Activated naive CD4-positive, alpha-beta T cell treated with anti-CD3 and anti-CD28 coated beads, Interleukin-2, amount 10 ng/mL, durations not matched to agents 7 days and 5 days (primary cell): Measurements from ENCODE around the gene EPN1.

ENCODE experiments used
- CTCF ChIA-PET: fragments of 350-600 bp; sonication (Branson Sonifier 250); formaldehyde crosslinking; loops from one replicate; lab custom pipeline; 2021; ENCODE audit warnings: antibody characterized with exemption; lab: Charles Lee
- DNase-seq: peaks from one replicate; pipeline ENCODE4 v3.0.0-alpha.2; 2020
- H3K27ac Mint-ChIP-seq: one replicate; pipeline ENCODE4 v1.8.0; 2021; ENCODE audit warnings: mild to moderate bottlenecking, moderate library complexity, mixed read lengths
- H3K27me3 Mint-ChIP-seq: one replicate; pipeline ENCODE4 v1.8.0; 2021; ENCODE audit warnings: mild to moderate bottlenecking, mixed read lengths
- H3K36me3 Mint-ChIP-seq: one replicate; pipeline ENCODE4 v1.8.0; 2021; ENCODE audit warnings: mixed read lengths
- H3K4me1 Mint-ChIP-seq: one replicate; pipeline ENCODE4 v1.8.0; 2021; ENCODE audit warnings: mixed read lengths
- H3K4me3 Mint-ChIP-seq: one replicate; pipeline ENCODE4 v1.8.0; 2021; ENCODE audit warnings: mild to moderate bottlenecking, moderate library complexity, mixed read lengths
- H3K9me3 Mint-ChIP-seq: one replicate; pipeline ENCODE4 v1.8.0; 2021; ENCODE audit warnings: mixed read lengths

Gene EPN1

GRCh38 chr19:55684946-55685681 lies 10.1 kb downstream of the EPN1 start:
- H3K27me3 Mint-ChIP-seq = no peaks in the 10 kb centered on the region
- H3K36me3 Mint-ChIP-seq = peaks cover 23% of the 10 kb centered on the region
- no peak for DNase-seq
- CTCF ChIA-PET = no interaction called here
- no peak overlapping the region for H3K27ac Mint-ChIP-seq
- no peak overlapping the region for H3K4me3 Mint-ChIP-seq
- H3K9me3 Mint-ChIP-seq = no peaks in the 10 kb centered on the region
- peaks cover 7% of the 10 kb centered on the region for H3K4me1 Mint-ChIP-seq

- Mint-ChIP-seq H3K4me3 (no peak overlapping the region), H3K27ac (no peak overlapping the region), H3K9me3 (no peaks in the 10 kb centered on the region), H3K27me3 (no peaks in the 10 kb centered on the region), H3K36me3 (peaks cover 25% of the 10 kb centered on the region), H3K4me1 (peaks cover 7% of the 10 kb centered on the region)
- CTCF ChIA-PET = no interaction called here
- DNase-seq = no peak
Observed at GRCh38 chr19:55685776-55686175, 10.8 kb downstream of the EPN1 start.

- no peak overlapping the region for H3K27ac Mint-ChIP-seq
- no peak overlapping the region for H3K4me3 Mint-ChIP-seq
- H3K36me3 Mint-ChIP-seq = peaks cover 30% of the 10 kb centered on the region
- H3K4me1 Mint-ChIP-seq = peaks cover 7% of the 10 kb centered on the region
- no peaks in the 10 kb centered on the region for H3K9me3 Mint-ChIP-seq
- CTCF ChIA-PET = no interaction called here
- DNase-seq = no peak
- H3K27me3 Mint-ChIP-seq = no peaks in the 10 kb centered on the region
Observed at GRCh38 chr19:55686311-55687050, 11.5 kb downstream of the EPN1 start.

- H3K4me3 Mint-ChIP-seq = no peak overlapping the region
- no peak overlapping the region for H3K27ac Mint-ChIP-seq
- DNase-seq = no peak
- peaks cover 7% of the 10 kb centered on the region for H3K4me1 Mint-ChIP-seq
- H3K27me3 Mint-ChIP-seq = no peaks in the 10 kb centered on the region
- CTCF ChIA-PET = no interaction called here
- H3K36me3 Mint-ChIP-seq = peaks cover 30% of the 10 kb centered on the region
- no peaks in the 10 kb centered on the region for H3K9me3 Mint-ChIP-seq
Observed at GRCh38 chr19:55687281-55688201, 12.5 kb downstream of the EPN1 start.

- Mint-ChIP-seq H3K4me1 (peaks cover 7% of the 10 kb centered on the region), H3K27me3 (no peaks in the 10 kb centered on the region), H3K27ac (peak overlapping the region; percentile 24), H3K4me3 (no peak overlapping the region), H3K36me3 (peaks cover 35% of the 10 kb centered on the region), H3K9me3 (no peaks in the 10 kb centered on the region)
- CTCF ChIA-PET = no interaction called here
- DNase-seq = no peak
Observed at GRCh38 chr19:55688422-55689218, 13.6 kb downstream of the EPN1 start.

GRCh38 chr19:55689411-55690108 lies 14.5 kb downstream of the EPN1 start:
- H3K4me3 Mint-ChIP-seq = no peak overlapping the region
- H3K27me3 Mint-ChIP-seq = no peaks in the 10 kb centered on the region
- peaks cover 7% of the 10 kb centered on the region for H3K4me1 Mint-ChIP-seq

GRCh38 chr19:55690109-55690768 lies 15.2 kb downstream of the EPN1 start:
- no peak overlapping the region for H3K4me3 Mint-ChIP-seq
- H3K27me3 Mint-ChIP-seq = no peaks in the 10 kb centered on the region
- CTCF ChIA-PET = no interaction called here
- H3K4me1 Mint-ChIP-seq = peaks cover 7% of the 10 kb centered on the region
- no peak for DNase-seq
- H3K9me3 Mint-ChIP-seq = no peaks in the 10 kb centered on the region
- H3K27ac Mint-ChIP-seq = no peak overlapping the region
- peaks cover 35% of the 10 kb centered on the region for H3K36me3 Mint-ChIP-seq

More at GRCh38 chr19:55689411-55690108, 14.5 kb downstream of the EPN1 start:
- Mint-ChIP-seq H3K36me3 (peaks cover 39% of the 10 kb centered on the region), H3K9me3 (no peaks in the 10 kb centered on the region), H3K27ac (no peak overlapping the region)
- DNase-seq = no peak
- CTCF ChIA-PET = no interaction called here

- Mint-ChIP-seq H3K27ac (no peak overlapping the region), H3K4me3 (no peak overlapping the region), H3K27me3 (no peaks in the 10 kb centered on the region), H3K36me3 (peaks cover 36% of the 10 kb centered on the region), H3K9me3 (no peaks in the 10 kb centered on the region), H3K4me1 (peaks cover 7% of the 10 kb centered on the region)
- CTCF ChIA-PET = no interaction called here
- no peak for DNase-seq
Observed at GRCh38 chr19:55690769-55691545, 15.9 kb downstream of the EPN1 start.

GRCh38 chr19:55691561-55692481 lies 16.8 kb downstream of the EPN1 start:
- DNase-seq = no peak
- Mint-ChIP-seq H3K27ac (no peak overlapping the region), H3K4me1 (peaks cover 4% of the 10 kb centered on the region), H3K27me3 (no peaks in the 10 kb centered on the region), H3K9me3 (no peaks in the 10 kb centered on the region), H3K4me3 (no peak overlapping the region), H3K36me3 (peaks cover 30% of the 10 kb centered on the region)
- CTCF ChIA-PET = no interaction called here

GRCh38 chr19:55692681-55693081 lies 17.7 kb downstream of the EPN1 start:
- DNase-seq = no peak
- CTCF ChIA-PET = no interaction called here
- Mint-ChIP-seq H3K4me1 (peaks cover 4% of the 10 kb centered on the region), H3K27ac (no peak overlapping the region), H3K27me3 (no peaks in the 10 kb centered on the region), H3K4me3 (no peak overlapping the region), H3K9me3 (no peaks in the 10 kb centered on the region), H3K36me3 (peaks cover 34% of the 10 kb centered on the region)

GRCh38 chr19:55693336-55693974 lies 18.4 kb downstream of the EPN1 start:
- CTCF ChIA-PET = no interaction called here
- no peaks in the 10 kb centered on the region for H3K27me3 Mint-ChIP-seq
- H3K9me3 Mint-ChIP-seq = no peaks in the 10 kb centered on the region
- H3K4me1 Mint-ChIP-seq = peaks cover 2% of the 10 kb centered on the region
- no peak overlapping the region for H3K27ac Mint-ChIP-seq
- no peak for DNase-seq
- H3K36me3 Mint-ChIP-seq = peaks cover 35% of the 10 kb centered on the region
- H3K4me3 Mint-ChIP-seq = no peak overlapping the region
